ENCODE measurements around the gene SLC6A12.

Gene SLC6A12

DNA sequence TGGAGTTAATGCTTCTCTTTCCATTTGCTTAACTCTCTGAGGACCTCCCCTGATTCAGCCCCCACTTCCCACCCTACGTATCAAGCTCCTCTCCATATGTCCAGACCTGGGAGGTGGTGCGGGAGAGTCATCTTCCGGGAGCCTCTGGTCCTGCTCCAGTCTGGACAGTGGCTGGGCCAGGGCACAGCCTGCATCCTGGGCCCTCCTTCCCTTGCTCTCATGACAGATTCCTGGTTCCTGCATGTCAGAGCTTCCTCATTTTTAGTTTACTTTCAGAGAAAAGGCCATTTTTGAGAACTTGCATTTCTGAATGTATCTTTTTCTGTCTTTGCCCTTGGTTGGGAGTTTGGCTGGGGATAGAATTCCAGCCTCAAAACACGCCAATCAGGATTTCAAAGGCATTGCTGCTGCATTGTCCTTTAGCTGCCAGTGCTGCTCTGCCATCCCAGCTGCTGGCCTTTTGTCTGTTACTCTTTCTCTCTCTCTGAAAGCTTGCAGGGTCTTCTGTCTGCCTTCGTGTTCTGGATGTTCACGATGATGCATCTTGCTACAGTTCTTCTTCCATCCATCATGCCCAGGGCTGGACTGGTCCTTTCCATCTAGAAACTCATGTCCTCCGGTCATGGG lies 54.7 kb downstream of the SLC6A12 start:
- DNase-seq = no peak

DNA sequence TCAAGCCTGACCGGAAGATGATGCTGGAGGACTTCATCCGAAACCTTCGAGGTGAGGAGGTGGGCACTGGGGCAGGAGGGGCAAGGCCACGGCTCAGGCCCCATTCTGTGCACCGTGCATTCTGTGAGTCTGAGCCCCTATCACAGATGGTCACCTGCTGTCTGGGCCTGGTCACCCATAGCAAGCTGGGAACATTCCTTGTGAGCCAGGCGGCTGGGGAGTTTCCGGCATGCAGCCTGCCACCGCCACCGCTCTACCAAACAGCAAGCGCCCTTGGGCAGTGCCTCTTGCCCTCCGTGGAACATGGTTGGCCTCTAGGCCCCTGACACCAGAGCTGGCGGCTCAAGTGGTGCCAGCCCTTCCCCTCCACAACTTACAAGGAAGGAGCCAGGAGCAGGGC lies 56.3 kb downstream of the SLC6A12 start:
- DNase-seq = no peak

DNA sequence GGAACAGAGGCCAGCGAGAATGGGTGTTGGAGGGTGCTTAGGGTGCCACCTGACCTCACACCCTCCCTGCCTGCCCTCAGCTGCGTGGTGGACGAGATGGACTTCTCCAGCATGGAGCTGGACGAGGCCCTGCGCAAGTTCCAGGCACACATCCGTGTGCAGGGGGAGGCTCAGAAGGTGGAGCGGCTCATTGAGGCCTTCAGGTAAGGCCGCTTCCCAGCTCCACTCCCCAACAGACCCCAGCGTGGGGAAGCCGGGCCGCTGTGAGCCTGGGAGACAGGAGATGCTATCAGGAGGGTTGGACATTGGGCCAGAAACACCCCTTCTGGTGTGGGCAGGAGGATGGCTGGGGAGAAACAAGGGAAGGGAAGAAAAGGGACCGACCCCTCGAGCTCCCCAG lies 57.0 kb downstream of the SLC6A12 start:
- DNase-seq = no peak

- no peak for DNase-seq
These were observed 58.3 kb downstream of the SLC6A12 start for GRCh38 chr12:155646-156045.

DNA sequence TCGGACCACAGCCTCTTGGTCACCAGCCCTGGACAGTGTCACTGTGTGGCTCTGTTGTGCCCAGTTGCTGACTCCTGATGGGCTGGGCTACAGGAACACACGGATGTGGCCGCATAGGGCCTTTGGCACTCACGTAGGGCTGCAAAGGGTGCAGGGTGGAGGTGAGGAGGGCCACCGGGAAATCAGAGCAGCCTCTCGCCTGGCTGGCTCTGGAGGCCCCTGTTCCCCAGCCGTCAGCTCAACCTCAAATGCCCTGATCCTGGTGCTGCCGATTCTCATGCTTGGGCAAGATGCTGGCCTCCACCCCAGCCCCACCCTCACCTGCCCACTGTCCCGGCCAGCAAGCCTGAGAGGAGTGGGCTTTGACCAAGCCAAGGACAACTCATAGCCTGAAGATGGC lies 59.0 kb downstream of the SLC6A12 start:
- DNase-seq = no peak

GRCh38 chr12:154058-154457 lies 59.9 kb downstream of the SLC6A12 start:
- DNase-seq = no peak

- DNase-seq = peak; percentile 17
These were observed 60.7 kb downstream of the SLC6A12 start for GRCh38 chr12:153080-153746.

DNA sequence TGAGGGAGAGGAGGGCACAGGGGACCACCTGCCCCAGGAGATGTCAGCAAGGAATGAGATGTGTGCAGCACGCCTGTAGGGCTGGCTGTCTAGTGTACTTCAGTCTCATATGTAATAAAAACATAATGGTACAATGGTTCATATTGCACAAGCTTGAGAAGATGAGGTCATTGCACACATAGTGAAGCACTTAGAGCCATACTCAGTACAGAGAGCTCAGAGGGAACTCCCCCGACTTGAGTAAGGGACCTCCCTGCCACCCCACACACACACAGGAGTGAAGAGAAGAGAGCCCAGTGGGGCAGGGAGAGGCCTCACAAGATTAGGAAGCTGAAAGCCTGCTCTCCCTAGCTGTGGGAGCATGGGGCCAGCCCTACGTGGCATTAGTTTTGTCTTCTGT lies 61.5 kb downstream of the SLC6A12 start:
- DNase-seq = no peak

DNA sequence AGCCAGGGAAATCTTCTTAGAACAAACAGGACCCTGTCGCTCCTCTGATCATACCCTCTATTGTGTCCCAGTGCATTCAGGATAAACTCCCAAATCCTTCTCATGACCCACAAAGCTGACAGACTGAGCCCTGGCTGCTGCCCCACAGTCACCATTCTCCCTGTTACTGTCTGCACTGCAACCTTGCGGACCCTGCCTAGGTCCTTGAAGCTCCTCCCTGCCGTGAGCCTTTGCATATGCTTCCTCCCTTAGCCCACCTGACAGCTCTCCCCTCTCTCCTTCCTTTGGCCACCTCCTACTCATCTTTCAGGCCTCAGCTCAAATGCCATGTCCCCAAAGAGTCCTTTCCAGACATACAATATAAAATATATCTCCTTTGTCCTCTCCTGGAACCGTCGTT lies 62.4 kb downstream of the SLC6A12 start:
- DNase-seq = no peak

- no peak for DNase-seq
These were observed 65.1 kb downstream of the SLC6A12 start for GRCh38 chr12:148676-149416.

GRCh38 chr12:147242-147641 lies 66.7 kb downstream of the SLC6A12 start:
- no peak for DNase-seq

DNA sequence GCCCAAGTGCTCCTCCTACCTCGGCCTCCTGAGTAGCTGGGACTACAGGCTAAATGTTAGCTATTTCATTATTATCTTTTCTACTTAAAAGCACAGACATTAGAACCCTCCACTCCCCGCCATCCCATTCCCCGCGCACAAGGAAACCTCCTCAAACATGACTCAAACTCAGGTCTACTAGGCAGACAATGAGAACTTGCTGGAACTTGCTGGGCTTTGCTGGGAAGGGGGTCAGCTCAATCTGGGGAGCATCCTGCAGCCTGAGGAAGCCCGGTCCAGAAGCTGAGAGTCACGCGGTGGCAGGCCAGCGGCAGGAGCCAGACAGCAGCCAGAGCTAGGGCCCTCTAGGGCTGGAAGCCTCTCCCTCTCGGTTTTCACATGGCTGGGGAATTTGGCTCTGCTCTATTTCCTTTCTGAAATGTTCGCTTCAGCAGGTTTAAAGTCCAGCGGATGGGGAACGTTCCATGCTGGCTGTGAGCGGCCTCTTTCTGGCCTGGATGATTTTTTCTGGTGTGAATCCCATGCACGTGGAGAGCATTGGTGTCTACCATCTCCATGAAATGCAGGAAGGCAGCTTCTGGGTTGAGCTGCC lies 68.5 kb downstream of the SLC6A12 start:
- no peak for DNase-seq

DNA sequence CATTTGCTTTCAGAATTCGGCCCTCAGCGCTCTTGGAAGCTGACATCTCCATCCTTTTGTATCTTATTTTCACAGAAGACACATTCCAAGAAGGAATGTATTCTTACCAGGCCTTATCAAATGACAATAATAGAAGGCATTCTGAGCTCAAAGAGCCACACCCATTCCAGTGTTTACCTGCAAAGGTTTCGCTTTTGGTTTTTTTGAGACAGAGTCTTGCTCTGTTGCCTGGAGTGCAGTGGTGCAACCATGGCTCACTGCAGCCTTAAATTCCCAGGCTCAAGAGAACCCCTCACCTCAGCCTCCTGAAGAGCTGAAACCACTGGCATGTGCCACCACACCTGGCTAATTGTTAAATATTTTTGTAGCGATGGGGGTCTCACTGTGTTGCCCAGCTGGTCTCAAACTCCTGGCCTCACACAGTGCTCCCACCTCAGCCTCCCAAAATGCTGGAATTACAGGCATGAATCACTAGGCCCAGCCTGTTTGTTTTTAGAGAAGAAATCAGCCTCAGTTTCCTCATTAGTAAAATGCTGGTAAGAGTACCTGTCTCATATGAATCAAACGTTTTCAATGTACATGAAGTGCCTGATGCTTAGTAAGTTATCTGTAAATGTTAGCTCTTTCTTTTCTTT lies 69.2 kb downstream of the SLC6A12 start:
- DNase-seq = no peak

- no peak for DNase-seq
These were observed 69.8 kb downstream of the SLC6A12 start for GRCh38 chr12:143964-144649.

DNA sequence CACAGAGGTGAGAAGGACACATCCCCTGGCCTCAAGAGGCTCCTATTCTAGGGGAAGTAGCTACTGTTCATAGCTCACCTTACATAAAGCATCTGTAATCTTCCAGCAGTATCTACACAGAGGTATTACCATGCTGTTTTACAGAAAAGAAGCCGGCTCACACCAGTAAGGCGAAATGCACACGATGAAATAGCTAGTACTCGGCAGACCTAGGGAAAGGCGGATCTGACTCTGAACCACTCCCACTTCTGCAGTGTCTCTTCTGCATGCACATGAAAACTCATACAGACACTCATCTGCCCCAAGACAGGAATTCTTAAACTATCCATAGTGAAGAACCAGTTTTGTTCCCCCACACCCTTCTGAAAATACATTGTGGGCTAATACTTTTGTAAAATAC lies 73.8 kb downstream of the SLC6A12 start:
- DNase-seq = no peak
